Glutamatergic neuron (in vitro differentiated cells): ENCODE measurements around the gene FAM9A. TPM values are rescaled to one million over a fixed set of nuclear protein-coding genes. Genes with fewer than 3 reads are reported as not detected.
"Not testable (repeated sequence)": the region's sequence is repeated elsewhere in the genome, so short reads cannot be mapped to it uniquely, and the experiment has no call there.

Source experiments
- DNase-seq: peaks from one replicate; pipeline ENCODE4 v3.0.0; 2022
- H3K27ac Mint-ChIP-seq: one replicate; pipeline ENCODE4 v1.8.0; 2020; ENCODE audit warnings: mild to moderate bottlenecking, mixed read lengths, inconsistent platforms; ENCODE audit not compliant: unreplicated experiment
- H3K27me3 Mint-ChIP-seq: one replicate; pipeline ENCODE4 v1.8.0; 2020; ENCODE audit warnings: mild to moderate bottlenecking, moderate library complexity, mixed read lengths, inconsistent platforms; ENCODE audit not compliant: unreplicated experiment
- H3K36me3 Mint-ChIP-seq: one replicate; pipeline ENCODE4 v1.8.0; 2020; ENCODE audit warnings: mild to moderate bottlenecking, mixed read lengths, inconsistent platforms; ENCODE audit not compliant: unreplicated experiment
- H3K4me1 Mint-ChIP-seq: one replicate; pipeline ENCODE4 v1.8.0; 2020; ENCODE audit warnings: mild to moderate bottlenecking, low read depth, mixed read lengths, inconsistent platforms; ENCODE audit not compliant: unreplicated experiment
- H3K4me3 Mint-ChIP-seq: one replicate; pipeline ENCODE4 v1.8.0; 2020; ENCODE audit warnings: mild to moderate bottlenecking, mixed read lengths, inconsistent platforms; ENCODE audit not compliant: unreplicated experiment
- H3K9me3 Mint-ChIP-seq: one replicate; pipeline ENCODE4 v1.8.0; 2020; ENCODE audit warnings: mild to moderate bottlenecking, moderate library complexity, mixed read lengths, inconsistent platforms; ENCODE audit not compliant: unreplicated experiment
- total RNA-seq: library from RNA; stranded (reverse); fragmentation: NEBNext Ultra II Directional; extraction: Animal tissue kit (Norgen Biotek cat#: 25700); gene quantifications from one replicate; pipeline ENCODE4 v1.2.1, GENCODE V29; 2021; ENCODE audit not compliant: unreplicated experiment
- TF ChIP-seq, protein P1 (sequence below): fragments of 200-600 bp; sonication (generic); IDR thresholded peaks from one replicate; pipeline ENCODE4 v1.5.0; 2021; ENCODE audit not compliant: partially characterized antibody, unreplicated experiment

The FAM9A gene
- total RNA-seq, 1 donor from 2014 or later = not detected

DNA sequence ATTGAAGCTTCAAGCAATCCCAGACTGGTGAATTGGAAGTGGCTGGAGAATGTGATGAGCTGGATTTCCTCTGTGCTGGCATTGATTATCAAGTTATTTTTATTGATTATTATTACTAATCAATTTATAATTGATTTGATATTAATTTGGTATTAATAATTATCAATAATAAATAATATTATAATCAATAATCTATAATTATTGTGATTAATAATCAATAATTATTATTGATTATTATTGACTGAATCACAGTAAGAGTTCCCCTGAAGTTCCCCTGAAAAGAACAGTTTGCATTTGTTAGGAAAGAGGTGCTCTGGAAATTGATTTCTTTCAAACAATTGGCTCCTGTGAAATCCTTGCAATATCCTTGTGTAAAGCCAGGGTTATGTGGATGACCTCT lies 7.5 kb upstream of the FAM9A start:
- Mint-ChIP-seq H3K27me3 (no peaks in the 10 kb centered on the region), H3K4me1 (no peaks in the 10 kb centered on the region), H3K36me3 (no peaks in the 10 kb centered on the region), H3K9me3 (peaks cover 2% of the 10 kb centered on the region), H3K4me3 (no peak overlapping the region), H3K27ac (no peak overlapping the region)
- TF ChIP-seq, protein P1, sequence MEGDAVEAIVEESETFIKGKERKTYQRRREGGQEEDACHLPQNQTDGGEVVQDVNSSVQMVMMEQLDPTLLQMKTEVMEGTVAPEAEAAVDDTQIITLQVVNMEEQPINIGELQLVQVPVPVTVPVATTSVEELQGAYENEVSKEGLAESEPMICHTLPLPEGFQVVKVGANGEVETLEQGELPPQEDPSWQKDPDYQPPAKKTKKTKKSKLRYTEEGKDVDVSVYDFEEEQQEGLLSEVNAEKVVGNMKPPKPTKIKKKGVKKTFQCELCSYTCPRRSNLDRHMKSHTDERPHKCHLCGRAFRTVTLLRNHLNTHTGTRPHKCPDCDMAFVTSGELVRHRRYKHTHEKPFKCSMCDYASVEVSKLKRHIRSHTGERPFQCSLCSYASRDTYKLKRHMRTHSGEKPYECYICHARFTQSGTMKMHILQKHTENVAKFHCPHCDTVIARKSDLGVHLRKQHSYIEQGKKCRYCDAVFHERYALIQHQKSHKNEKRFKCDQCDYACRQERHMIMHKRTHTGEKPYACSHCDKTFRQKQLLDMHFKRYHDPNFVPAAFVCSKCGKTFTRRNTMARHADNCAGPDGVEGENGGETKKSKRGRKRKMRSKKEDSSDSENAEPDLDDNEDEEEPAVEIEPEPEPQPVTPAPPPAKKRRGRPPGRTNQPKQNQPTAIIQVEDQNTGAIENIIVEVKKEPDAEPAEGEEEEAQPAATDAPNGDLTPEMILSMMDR = no peak
- no peak for DNase-seq

DNA sequence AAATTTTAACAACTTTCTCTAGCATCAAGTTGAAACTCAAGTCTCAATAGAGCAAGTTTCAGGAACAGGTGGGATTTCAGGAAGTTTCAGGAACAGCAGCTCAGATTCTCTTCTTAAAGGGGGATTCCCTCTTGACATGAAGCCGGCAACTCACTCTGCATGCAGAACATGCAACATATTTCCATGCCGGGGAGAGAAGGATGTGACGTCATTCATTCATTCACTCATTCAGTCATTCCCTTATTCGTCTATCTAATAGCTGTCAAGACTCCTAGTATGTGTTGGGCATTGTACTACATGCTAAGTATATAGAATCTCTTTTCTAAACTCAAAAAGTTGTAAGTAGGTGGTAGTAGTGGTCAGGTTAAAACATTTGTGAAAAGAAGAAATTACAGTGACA lies 4.8 kb upstream of the FAM9A start:
- TF ChIP-seq, protein P1 = no peak
- no peaks in the 10 kb centered on the region for H3K4me1 Mint-ChIP-seq
- no peaks in the 10 kb centered on the region for H3K36me3 Mint-ChIP-seq
- peaks cover 3% of the 10 kb centered on the region for H3K9me3 Mint-ChIP-seq
- DNase-seq = no peak
- peaks cover 1% of the 10 kb centered on the region for H3K27me3 Mint-ChIP-seq
- no peak overlapping the region for H3K27ac Mint-ChIP-seq
- no peak overlapping the region for H3K4me3 Mint-ChIP-seq

- H3K27me3 Mint-ChIP-seq = peaks cover 1% of the 10 kb centered on the region
- no peak overlapping the region for H3K27ac Mint-ChIP-seq
- no peaks in the 10 kb centered on the region for H3K36me3 Mint-ChIP-seq
- H3K4me3 Mint-ChIP-seq = no peak overlapping the region
- H3K4me1 Mint-ChIP-seq = no peaks in the 10 kb centered on the region
- TF ChIP-seq, protein P1 = no peak
- H3K9me3 Mint-ChIP-seq = peaks cover 3% of the 10 kb centered on the region
- no peak for DNase-seq
Observed at GRCh38 chrX:8805046-8805445, 3.9 kb upstream of the FAM9A start.

- H3K27me3 Mint-ChIP-seq = peaks cover 1% of the 10 kb centered on the region
- H3K36me3 Mint-ChIP-seq = no peaks in the 10 kb centered on the region
- no peaks in the 10 kb centered on the region for H3K4me1 Mint-ChIP-seq
- no peak for DNase-seq
- peaks cover 3% of the 10 kb centered on the region for H3K9me3 Mint-ChIP-seq
- no peak overlapping the region for H3K27ac Mint-ChIP-seq
- TF ChIP-seq, protein P1 = no peak
- no peak overlapping the region for H3K4me3 Mint-ChIP-seq
Observed at GRCh38 chrX:8803326-8803725, 2.1 kb upstream of the FAM9A start.

DNA sequence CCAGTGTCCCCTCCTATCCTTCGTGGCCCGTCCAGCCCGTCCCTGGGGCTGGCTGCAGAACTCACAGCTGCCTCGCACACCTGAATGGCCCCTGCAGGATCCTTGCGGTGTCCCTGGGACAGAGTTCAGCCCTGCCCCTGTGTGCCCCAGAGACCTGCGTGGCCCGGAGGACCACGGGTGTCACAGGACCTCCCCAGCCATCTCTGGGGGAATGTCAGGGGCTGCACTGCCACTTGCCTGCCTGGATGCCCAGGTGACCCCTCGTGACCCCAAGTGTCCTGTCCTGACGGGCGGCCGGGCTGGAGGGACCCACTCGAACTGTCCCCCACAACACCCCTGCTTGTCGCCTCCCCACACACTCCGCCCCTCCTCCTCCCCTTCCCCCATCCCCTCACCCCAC lies 832 bp downstream of the FAM9A start:
- not testable (repeated sequence) for H3K27me3 Mint-ChIP-seq, H3K27ac Mint-ChIP-seq, H3K4me1 Mint-ChIP-seq, H3K9me3 Mint-ChIP-seq, H3K4me3 Mint-ChIP-seq, H3K36me3 Mint-ChIP-seq, DNase-seq

DNA sequence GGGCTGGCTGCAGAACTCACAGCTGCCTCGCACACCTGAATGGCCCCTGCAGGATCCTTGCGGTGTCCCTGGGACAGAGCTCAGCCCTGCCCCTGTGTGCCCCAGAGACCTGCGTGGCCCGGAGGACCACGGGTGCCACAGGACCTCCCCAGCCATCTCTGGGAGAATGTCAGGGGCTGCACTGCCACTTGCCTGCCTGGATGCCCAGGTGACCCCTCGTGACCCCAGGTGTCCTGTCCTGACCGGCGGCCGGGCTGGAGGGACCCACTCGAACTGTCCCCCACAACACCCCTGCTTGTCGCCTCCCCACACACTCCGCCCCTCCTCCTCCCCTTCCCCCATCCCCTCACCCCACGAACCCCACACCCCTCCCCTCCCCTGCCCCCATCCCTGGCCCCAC lies 1.9 kb downstream of the FAM9A start:
- not testable (repeated sequence) for H3K27ac Mint-ChIP-seq, H3K4me3 Mint-ChIP-seq, H3K36me3 Mint-ChIP-seq, H3K9me3 Mint-ChIP-seq, DNase-seq, H3K4me1 Mint-ChIP-seq, H3K27me3 Mint-ChIP-seq

DNA sequence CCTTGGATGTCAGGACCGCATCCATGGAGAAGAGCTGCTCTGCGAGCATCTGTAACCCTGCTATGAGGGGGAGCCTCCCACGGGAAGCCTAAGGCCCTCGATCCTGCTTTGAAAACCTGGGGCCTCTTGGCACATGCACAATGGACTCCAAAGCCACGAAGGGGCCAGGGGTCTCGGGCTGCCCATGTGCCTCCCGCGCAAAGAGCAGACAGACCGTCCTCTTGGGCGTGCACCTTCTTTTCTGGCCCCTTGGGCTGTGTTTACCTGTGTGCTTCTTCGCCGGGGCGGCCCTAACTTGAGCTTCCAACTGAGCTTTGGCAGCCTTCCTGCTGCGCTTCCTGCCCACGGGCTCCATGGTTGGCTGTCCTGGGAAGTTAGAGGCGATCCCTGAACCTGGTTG lies 2.5 kb downstream of the FAM9A start:
- DNase-seq, H3K36me3 Mint-ChIP-seq, H3K27ac Mint-ChIP-seq, H3K27me3 Mint-ChIP-seq, H3K9me3 Mint-ChIP-seq, H3K4me3 Mint-ChIP-seq, H3K4me1 Mint-ChIP-seq: not testable (repeated sequence)

GRCh38 chrX:8787119-8787518 lies 14.1 kb downstream of the FAM9A start:
- H3K4me3 Mint-ChIP-seq, H3K4me1 Mint-ChIP-seq, H3K27me3 Mint-ChIP-seq, H3K27ac Mint-ChIP-seq, DNase-seq, H3K36me3 Mint-ChIP-seq, H3K9me3 Mint-ChIP-seq: not testable (repeated sequence)
